ENCODE measurements around the gene CRCP. TPM values are rescaled to one million over a fixed set of nuclear protein-coding genes. Genes with fewer than 3 reads are reported as not detected.

CRCP gene
- total RNA-seq, 2 experiments from 2014 or later, result 25.5 to 25.9 TPM

DNA sequence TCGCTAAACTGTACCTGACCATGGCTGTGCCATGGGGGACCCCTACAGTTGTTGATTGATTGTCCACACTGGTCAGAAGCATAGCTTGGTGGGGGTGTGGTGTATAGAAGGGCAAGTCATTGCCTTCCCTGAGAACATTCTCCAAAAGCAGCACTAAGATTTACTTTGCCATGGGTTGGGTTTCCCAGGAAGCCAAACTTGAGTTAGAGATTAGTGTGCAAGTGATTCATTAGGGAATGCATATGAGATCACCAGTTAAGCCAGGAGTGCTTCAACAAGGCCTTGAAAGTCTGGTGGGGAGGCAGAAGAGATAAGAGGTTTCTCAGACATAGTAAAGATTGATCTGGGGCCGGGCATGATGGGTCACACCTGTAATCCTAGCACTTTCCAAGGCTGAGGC, 69.1 kb downstream of the CRCP start:
- intact Hi-C loops (cut with micrococcal nuclease), result no loop called here
- Mint-ChIP-seq H3K36me3 (ENCODE audit: low read depth) (no peaks in the 10 kb centered on the region), H3K27ac (no peak overlapping the region), H3K9me3 (no peaks in the 10 kb centered on the region), H3K27me3 (no peaks in the 10 kb centered on the region), H3K4me1 (ENCODE audit: low read depth) (no peaks in the 10 kb centered on the region), H3K4me3 (no peak overlapping the region)
- DNase-seq, result no peak
- ChIA-PET CTCF (no interaction called here), POLR2A (no interaction called here)
- no peak for ATAC-seq
- no peak for TF ChIP-seq CTCF (IDR thresholded peaks at IDR 0.05)

- TF ChIP-seq CTCF (IDR thresholded peaks at IDR 0.05), result no peak
- no peaks in the 10 kb centered on the region for H3K4me1 Mint-ChIP-seq (ENCODE audit: low read depth)
- DNase-seq, result no peak
- no peak for ATAC-seq
- H3K4me3 Mint-ChIP-seq, result no peak overlapping the region
- H3K36me3 Mint-ChIP-seq (ENCODE audit: low read depth), result no peaks in the 10 kb centered on the region
- H3K27ac Mint-ChIP-seq, result no peak overlapping the region
- POLR2A ChIA-PET, result no interaction called here
- CTCF ChIA-PET, result no interaction called here
- H3K27me3 Mint-ChIP-seq, result no peaks in the 10 kb centered on the region
- H3K9me3 Mint-ChIP-seq, result no peaks in the 10 kb centered on the region
- intact Hi-C loops (cut with micrococcal nuclease), result no loop called here
Observed at GRCh38 chr7:66185680-66186187, 71.1 kb downstream of the CRCP start.

- H3K9me3 Mint-ChIP-seq, result no peaks in the 10 kb centered on the region
- no peak overlapping the region for H3K4me3 Mint-ChIP-seq
- ChIA-PET CTCF (no interaction called here), POLR2A (no interaction called here)
- no peaks in the 10 kb centered on the region for H3K4me1 Mint-ChIP-seq (ENCODE audit: low read depth)
- no peak for TF ChIP-seq CTCF (IDR thresholded peaks at IDR 0.05)
- DNase-seq, result no peak
- no peak for ATAC-seq
- no peaks in the 10 kb centered on the region for H3K27me3 Mint-ChIP-seq
- H3K27ac Mint-ChIP-seq, result no peak overlapping the region
- intact Hi-C loops (cut with micrococcal nuclease), result no loop called here
- no peaks in the 10 kb centered on the region for H3K36me3 Mint-ChIP-seq (ENCODE audit: low read depth)
Observed at GRCh38 chr7:66186991-66187390, 72.3 kb downstream of the CRCP start.

DNA sequence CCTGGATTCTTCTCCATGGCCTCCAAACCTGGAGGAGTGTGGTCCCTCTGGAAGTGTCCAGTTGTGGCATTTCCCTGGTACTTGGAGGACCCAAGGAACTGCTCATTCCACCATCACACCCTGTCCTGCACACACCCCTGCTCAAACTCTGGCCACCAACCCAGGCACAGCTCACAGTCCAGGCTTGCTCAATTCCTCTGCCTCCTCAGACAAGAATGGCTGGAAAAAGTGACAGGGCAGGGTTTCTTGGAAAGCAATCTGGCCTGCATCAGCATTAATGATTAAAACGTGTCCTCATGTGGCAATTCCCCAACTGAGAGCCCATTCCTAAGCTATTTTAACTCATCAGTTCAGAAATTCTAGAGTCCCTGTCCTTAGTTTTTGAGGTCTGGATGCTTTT, 73.3 kb downstream of the CRCP start:
- POLR2A ChIA-PET, result no interaction called here

GRCh38 chr7:66188645-66189044, 74.0 kb downstream of the CRCP start:
- H3K36me3 Mint-ChIP-seq (ENCODE audit: low read depth), result no peaks in the 10 kb centered on the region
- no peaks in the 10 kb centered on the region for H3K4me1 Mint-ChIP-seq (ENCODE audit: low read depth)
- no peaks in the 10 kb centered on the region for H3K27me3 Mint-ChIP-seq
- ChIA-PET CTCF (no interaction called here), POLR2A (no interaction called here)
- TF ChIP-seq CTCF (IDR thresholded peaks at IDR 0.05), result no peak
- no peaks in the 10 kb centered on the region for H3K9me3 Mint-ChIP-seq
- no peak overlapping the region for H3K4me3 Mint-ChIP-seq
- ATAC-seq (no peak), DNase-seq (no peak)
- no peak overlapping the region for H3K27ac Mint-ChIP-seq
- intact Hi-C loops (cut with micrococcal nuclease), result no loop called here

More for the DNA sequence above, 73.3 kb downstream of the CRCP start:
- no peaks in the 10 kb centered on the region for H3K9me3 Mint-ChIP-seq
- H3K36me3 Mint-ChIP-seq (ENCODE audit: low read depth), result no peaks in the 10 kb centered on the region
- no peak for TF ChIP-seq CTCF (IDR thresholded peaks at IDR 0.05)
- H3K27ac Mint-ChIP-seq, result no peak overlapping the region
- CTCF ChIA-PET, result no interaction called here
- ATAC-seq (no peak), DNase-seq (no peak)
- H3K4me1 Mint-ChIP-seq (ENCODE audit: low read depth), result no peaks in the 10 kb centered on the region
- no peak overlapping the region for H3K4me3 Mint-ChIP-seq
- intact Hi-C loops (cut with micrococcal nuclease), result no loop called here
- H3K27me3 Mint-ChIP-seq, result no peaks in the 10 kb centered on the region

Data from activated CD8-positive, alpha-beta T cell treated with anti-CD3 and anti-CD28 coated beads for 36 hours (primary cell).